ENCODE results near the gene AIRE.
A peak's percentile ranks its signal among the peaks of the same experiment; 100 is the strongest.
"Not testable (repeated sequence)": the region's sequence is repeated elsewhere in the genome, so short reads cannot be mapped to it uniquely, and the experiment has no call there.

AIRE gene

DNA sequence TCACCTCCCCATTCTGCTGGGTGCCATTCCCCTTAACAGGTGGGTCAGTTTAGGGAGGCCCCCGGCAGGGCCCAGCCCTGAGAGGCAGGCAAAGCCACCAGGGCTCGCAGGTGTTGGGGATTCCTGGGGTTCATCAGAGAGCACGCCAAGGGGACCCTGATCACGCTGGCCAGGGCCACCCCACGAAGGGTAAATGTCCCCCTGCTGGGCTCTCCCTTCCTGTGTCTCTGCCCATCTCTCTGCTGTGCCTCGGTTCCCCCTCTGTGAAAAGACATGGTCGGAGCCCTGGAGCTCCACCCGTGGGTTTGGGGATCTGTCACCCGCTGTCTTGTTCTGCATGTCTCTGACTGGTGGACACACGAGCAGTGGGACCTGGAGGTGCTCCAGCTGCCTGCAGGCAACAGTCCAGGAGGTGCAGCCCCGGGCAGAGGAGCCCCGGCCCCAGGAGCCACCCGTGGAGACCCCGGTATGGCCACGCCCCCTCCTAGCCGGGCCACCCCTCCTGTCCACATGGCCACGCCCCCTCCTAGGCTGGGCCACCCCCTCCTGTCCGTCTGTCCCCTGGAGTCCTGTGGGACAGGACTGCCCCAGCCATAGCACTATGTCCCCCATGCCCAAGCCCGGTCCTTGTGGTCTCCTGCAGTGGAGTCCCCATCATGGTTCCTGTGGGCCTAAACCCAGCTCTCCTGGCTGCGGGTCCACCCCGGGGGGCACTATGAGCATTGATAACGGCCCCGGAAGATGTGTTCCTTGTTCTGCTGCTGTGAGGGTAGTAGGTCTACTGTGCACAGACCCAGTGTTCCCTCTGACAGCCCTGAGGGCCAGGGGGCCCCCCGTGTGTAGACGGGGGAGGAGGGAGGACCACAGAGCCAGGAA lies 6.5 kb downstream of the AIRE start:
- DNase-seq (ENCODE audit: low spot score): no peak

DNA sequence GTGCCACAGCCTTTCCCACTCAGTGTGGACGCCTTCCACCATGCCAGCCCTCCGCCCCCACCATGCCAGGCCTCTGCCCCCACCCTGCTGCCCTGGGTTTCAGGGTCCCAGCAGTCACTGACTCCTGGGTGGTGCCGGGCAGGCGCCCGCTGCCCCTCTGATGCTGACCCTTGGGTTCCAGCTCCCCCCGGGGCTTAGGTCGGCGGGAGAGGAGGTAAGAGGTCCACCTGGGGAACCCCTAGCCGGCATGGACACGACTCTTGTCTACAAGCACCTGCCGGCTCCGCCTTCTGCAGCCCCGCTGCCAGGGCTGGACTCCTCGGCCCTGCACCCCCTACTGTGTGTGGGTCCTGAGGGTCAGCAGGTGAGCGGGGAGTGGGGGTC lies 7.1 kb downstream of the AIRE start:
- no peak for DNase-seq (ENCODE audit: low spot score)

DNA sequence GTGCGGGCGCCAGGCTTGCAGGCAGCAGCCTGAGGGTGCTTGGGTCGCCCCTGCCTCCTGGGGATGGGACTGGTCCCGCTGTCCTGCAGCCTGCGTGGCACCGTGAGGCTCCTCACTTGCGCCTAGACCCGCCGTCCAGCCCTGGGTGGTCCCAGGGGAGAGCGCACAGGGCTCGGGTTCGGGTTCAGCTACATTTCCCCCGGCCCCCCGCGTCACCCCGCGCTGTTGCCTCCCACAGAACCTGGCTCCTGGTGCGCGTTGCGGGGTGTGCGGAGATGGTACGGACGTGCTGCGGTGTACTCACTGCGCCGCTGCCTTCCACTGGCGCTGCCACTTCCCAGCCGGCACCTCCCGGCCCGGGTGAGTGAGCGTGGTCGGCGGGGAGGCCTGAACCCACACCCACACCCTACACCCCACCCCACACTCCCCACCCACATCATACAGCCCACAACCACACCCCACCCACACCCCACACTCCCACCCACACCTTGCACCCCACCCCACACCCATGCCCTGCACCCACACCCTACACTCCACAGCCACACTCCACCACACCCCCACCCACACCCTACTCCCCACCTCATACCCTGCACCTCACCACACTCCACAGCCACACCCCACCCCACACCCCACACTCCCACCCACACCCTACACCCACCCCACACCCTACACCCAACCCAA lies 8.0 kb downstream of the AIRE start:
- no peak for DNase-seq (ENCODE audit: low spot score)

DNA sequence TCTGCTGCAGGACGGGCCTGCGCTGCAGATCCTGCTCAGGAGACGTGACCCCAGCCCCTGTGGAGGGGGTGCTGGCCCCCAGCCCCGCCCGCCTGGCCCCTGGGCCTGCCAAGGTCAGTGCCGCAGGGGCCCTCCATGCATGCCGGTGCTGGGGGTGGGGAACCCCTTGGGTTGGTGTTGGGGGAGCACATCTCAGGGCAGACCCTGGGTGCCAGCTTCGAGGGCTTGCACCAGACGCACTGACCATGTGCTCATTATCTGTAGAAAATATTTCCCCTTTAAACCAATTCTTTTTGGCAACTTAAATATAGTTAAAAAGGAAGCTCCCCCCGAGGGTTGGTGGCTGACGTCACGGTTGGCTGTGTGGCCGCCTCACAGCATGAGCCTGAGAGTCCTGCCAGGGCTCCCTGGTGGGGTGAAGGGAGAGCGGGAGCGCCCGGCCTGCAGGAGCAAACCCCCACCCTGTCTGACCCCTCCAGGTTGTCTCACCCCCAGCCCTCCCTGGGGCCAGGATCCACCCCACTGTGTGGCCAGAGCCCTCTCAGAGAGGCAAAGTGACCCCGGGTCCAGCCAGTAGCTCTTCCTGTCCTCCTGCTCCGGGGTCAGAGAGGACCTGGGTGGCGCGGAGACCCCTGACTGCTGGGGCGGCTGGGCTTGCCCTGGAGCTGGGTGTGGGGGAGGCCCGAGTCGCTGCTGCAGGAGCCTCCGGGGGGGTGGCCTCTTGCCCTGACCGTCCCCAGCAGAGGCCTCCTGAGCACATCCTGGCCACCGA lies 8.9 kb downstream of the AIRE start:
- DNase-seq (ENCODE audit: low spot score): no peak

DNA sequence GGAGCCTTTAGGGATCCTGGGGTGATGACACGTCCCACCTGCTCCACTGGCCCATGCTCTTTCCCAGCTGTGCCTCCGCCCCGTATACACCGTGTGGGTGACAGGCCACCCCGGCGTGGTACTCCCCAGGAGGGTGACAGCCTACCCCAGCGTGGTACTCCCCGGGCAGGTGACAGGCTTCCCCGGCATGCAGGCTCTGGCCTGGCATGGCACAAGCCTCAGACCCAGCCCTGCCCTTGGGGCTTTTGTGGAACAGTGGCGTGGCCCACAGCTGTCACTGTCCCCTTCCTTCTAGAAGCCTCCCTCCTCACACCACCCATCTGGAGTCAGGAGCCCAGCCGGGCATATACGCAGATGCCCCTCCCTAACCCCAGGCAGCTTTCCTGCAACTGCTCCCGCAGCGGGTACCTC lies 9.5 kb downstream of the AIRE start:
- DNase-seq (ENCODE audit: low spot score): no peak

DNA sequence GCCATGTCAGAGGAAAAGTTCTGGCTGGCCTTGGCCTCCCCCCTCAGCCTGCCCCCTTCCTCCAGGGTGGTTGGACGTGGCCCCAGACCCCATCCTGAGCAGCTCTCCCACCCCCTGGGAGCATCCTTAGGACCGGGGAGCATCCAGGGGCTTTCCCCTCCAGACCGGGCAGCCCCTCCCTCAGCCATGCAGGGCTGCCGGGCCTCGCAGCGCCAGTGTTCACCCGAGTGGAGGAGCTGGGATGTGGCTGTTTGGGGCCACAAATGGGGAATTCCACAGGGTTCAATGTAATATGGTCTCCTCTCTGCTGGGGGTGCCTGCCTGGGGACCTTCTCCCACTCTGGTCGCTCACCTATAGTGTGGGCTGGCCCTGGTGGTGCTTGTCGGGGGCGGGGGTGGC lies 10.0 kb downstream of the AIRE start:
- DNase-seq (ENCODE audit: low spot score): no peak

DNA sequence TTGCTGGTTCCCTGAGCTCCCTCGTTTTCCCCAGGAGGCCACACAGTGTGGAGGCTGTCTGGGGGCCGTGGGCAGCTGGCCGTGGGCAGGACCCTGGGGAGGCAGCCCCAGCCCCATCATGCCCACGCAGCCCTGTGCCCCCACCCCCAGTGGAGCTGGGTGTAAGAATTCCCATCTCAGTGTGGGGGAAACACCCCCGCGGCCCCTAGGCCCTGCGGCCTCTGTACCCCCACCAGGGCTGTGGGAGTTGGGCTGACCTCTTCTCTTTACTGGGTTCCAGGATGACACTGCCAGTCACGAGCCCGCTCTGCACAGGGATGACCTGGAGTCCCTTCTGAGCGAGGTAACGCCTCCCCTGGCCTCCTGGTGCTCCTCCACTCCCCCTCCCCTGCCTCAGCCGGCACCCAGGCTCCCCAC lies 10.4 kb downstream of the AIRE start:
- DNase-seq (ENCODE audit: low spot score): no peak

DNA sequence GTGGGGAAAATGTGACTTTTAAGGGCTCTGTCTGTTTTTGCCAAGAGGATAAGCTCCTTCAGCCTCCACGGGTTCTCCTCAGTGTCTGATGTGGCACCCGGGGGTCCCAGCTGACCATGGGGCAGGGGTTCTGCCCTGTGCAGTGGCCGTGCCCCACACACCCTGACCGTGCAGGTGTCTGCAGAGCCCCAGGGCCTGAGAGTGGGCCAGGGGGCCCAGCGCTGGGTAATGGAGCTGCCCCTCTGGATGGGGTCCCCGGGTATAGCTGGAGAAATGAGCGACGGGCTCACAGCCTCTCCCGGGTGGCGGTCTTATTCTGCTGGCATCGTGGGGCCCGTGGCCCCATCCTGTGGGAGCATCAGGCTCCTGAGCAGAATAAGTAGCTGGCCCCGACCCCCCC lies 11.2 kb downstream of the AIRE start:
- DNase-seq (ENCODE audit: low spot score): no peak

DNA sequence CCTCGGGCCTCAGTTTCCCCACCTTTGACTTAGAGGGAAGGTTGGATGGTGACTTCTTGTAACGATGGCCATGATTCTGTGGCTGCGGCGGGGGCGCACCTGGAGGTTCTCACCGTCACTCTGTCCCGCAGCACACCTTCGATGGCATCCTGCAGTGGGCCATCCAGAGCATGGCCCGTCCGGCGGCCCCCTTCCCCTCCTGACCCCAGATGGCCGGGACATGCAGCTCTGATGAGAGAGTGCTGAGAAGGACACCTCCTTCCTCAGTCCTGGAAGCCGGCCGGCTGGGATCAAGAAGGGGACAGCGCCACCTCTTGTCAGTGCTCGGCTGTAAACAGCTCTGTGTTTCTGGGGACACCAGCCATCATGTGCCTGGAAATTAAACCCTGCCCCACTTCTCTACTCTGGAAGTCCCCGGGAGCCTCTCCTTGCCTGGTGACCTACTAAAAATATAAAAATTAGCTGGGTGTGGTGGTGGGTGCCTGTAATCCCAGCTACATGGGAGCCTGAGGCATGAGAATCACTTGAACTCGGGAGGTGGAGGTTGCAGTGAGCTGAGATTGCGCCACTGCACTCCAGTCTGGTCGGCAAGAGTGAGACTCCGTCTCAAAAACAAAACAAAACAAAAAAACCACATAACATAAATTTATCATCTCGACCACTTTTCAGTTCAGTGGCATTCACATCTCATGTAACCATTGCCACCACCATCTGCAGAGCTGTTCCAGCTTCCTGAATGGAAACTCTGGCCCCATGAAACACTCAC lies 12.0 kb downstream of the AIRE start:
- peak; percentile 75 for DNase-seq (ENCODE audit: low spot score)

DNA sequence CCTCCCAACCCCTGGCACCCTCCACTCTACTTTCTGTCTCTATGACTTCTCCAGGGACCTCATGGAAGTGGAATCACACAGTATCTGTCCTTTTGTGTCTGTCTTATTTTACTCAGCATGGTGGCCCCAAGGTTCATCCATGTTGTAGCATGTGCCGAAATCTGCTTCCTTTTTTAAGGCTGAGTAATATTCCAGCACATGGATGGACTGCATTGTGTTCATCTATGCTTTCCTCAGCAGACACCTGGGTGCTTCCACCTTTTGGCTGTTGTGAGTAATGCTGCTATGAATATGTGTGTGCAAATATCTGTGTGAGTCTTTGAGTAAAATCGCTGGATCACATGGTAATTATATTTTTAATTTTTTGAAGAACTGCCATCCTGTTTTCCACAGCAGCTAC lies 12.6 kb downstream of the AIRE start:
- peak; percentile 16 for DNase-seq (ENCODE audit: low spot score)

DNA sequence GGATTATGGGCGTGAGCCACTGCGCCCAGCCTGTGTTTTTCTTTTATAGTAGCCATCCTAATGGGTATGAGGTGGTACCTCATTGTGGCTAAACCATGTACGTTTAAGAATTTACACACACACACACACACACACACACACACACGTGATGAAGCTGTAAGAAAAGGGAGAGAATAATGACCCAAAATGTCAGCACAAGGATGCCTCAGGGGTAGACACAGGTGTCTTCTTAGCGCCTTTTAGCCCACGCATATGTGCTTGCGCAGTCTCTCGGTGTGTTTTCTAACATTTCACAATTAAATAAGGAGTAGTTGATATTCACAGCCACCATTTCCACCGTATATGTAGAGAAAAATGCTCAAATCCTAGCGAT lies 13.4 kb downstream of the AIRE start:
- peak; percentile 10 for DNase-seq (ENCODE audit: low spot score)

DNA sequence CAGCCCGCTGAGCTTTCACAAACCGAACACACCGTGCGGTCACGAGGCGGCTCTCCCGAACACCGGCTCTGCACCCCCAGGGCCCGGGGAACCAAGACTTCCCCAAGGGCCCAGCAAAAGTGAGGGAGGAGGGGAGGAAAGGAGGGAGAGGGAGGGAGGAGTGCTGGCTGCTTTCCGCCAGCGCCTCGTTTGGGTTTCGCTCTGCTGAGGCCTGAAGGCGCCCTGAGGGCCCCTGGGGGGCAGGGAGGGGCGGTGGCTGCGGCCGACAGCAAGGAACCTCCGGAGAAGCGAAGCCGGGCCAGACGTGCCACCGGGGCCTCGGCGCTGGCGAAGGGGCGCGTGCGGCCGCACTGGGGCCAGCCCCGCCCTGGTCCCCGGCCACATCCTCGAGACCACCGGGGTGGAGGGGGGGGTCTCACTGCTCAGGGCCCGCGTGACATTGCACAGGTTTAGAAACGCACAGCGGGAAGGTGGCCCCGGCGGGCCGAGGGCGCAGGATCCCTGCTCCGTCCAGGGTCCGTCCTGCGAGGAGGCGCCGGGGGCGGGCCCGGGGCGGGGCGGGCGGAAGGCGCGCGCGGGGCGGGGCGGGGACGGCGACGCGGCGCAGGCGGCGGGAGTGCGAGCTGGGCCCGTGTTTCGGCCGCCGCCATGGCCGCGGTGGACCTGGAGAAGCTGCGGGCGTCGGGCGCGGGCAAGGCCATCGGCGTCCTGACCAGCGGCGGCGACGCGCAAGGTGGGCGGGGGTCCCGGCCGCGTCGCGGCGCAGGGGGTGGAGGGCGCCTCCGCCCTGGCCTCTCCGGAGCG lies 14.0 kb downstream of the AIRE start, which contains the start of gene PFKL:
PFKL (plus strand) TSS at position 596 of the 804 bp plus-strand sequence; CDS start at position 649, 53 bp downstream.
- DNase-seq (ENCODE audit: low spot score): peak; percentile 66

DNA sequence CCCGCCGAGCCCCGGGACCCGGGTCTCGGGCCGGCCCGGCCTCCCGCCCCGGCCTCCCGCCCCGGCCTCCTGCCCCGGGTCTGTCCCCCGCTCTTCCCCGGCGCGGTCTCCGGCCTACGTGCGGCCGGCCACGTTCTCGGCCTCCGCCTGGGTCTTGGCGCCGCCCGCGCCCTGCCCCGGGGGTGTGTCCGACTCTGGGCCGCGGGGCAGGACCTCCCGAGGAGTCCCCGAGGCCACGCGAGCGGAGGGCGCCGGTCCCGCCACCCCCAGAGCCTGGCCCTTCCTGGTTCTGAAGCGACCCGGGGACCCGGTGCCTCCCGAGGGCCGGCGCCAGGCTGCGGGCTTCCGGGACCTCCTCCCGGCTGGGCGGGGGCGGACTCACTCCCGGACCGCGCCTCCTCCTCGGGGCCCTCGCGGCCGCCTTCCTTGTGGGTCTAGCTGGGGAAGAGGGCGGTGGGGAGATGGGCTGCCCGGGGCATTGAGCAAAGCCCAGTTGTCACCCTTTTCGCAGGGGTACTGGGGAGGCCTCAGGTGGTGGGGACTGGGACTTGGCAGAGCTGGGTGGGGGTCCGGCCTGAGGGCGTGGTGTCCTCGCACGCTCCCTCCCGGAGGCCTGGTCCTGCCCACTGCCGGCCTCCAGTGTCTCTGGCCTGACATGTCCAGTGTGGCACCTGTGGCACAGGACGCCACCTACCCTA lies 14.7 kb downstream of the AIRE start:
- peak; percentile 64 for DNase-seq (ENCODE audit: low spot score)

DNA sequence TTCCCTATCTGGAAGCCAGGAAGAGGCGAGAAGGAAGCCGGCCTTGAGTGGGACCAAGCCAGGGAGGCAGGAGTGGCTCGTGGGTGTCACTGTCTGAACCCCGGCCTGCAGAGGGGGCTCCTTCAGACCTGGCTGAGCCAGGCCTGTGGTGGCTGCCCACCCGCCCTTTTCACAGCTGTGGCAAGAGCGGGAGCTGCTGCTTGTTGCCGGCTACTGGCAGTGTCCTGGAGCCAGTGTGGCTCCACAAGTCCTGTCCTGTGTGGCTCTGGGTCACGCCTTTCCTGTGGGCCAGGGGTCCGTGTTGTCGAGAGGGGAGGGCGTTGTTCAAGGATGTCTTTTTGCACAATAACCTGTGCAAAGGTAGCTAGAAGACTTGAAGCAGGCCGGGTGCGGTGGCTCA lies 15.5 kb downstream of the AIRE start:
- DNase-seq (ENCODE audit: low spot score): no peak

DNA sequence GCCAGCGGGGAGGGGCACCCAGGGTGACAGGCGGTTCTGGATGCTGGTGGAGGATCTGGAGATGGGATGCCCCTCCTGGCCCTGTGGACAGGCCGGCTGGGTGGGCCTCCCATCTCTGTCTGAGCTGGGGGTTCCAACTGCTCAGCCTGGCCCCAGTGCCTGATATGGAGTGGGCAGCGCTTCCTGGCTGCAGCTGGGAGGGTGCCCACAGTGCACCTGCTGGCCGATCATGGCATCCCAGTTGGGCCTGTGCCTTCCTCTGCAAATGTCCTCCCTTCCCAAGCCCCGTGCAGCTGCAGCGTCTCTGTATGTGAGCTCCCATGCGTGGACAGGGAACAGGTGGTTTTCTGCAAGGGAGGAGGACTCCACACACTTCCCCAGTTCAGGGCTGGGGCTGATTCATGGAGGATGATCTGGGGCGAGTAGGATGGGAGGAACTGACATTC lies 16.3 kb downstream of the AIRE start:
- no peak for DNase-seq (ENCODE audit: low spot score)

DNA sequence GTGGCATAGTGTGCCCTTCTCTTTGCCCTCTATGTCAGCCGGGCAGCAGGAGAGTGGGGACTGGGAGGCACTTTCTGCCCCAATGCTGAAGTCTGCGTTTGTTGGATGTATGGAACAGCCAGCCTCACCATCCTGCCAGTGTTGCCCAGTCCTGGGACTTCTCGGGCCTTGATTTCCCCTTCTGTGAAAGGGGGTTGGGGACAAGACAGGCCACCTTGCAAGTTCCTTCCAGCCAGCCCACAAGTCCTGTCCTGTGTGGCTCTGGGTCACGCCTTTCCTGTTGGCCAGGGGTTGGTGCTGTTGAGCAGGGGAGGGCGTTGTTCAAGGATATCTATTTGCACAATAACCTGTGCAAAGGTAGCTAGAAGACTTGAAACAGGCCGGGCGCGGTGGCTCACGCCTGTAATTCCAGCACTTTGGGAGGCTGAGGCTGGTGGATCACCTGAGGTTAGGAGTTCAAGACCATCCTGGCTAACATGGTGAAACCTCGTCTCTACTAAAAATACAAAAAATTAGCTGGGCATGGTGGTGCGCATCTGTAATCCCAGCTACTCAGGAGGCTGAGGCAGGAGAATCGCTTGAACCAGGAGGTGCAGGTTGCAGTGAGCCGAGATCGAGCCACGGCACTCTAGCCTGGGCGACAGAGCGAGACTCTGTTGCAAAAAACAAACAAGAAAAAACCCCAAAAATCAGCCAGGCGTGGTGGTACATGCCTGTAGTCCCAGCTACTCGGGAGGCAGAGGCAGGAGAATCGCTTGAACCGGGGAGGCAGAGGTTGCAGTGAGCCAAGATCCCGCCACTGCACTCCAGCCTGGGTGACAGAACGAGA lies 17.1 kb downstream of the AIRE start:
- not testable (repeated sequence) for DNase-seq (ENCODE audit: low spot score)

DNA sequence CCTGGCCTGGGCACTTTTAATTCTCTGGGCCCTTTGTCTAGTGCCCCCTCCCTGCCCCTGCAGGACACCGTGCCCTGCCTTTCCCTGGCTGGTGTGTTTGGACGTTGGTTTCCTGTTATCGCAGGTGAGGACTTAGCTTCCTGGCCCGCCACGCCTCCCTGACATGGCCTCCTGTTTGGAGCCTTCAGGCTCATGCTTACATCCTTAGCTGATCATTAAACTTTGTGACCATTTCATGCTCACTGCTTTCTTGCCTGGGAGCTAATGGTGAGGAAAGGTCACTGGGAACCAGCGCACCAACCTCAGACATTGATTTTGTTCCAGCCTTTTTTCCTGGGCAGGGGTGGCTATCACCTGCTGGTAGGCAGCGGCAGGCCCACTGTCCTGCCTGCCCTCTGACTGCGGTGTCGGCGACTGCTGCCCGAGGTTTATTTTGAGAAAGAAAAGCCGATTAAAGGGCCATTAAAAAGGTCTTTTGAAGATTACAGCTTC lies 17.9 kb downstream of the AIRE start:
- no peak for DNase-seq (ENCODE audit: low spot score)

DNA sequence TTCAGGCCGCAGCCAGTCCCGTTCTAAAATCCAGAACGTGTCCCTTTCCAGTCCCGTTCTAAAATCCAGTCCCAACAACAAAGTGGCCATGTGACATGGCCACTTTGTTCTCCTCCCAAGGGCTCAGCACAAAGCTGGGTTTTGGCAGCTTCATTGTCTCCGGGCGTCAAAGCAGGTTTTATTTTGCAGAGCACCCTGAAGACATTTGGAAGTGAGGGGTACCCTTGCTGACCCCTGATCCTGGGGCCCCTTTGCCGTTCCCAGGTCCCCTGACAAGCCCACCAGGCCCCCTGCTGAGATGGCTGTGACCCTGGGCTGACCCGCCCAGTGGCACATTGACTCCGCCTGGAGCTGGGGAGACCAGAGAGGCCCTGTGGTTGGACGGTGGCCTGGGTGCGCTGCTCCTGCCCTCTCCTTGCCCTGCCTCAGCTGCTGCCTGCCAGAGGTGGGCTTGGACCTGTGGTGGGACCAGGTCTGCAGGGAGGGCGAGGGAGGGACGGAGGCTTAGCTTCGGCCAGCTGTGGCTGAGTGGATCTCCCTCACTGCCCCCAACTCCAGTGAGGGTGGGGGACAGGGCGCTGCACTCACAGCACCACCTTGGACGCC lies 18.4 kb downstream of the AIRE start:
- DNase-seq (ENCODE audit: low spot score): no peak

DNA sequence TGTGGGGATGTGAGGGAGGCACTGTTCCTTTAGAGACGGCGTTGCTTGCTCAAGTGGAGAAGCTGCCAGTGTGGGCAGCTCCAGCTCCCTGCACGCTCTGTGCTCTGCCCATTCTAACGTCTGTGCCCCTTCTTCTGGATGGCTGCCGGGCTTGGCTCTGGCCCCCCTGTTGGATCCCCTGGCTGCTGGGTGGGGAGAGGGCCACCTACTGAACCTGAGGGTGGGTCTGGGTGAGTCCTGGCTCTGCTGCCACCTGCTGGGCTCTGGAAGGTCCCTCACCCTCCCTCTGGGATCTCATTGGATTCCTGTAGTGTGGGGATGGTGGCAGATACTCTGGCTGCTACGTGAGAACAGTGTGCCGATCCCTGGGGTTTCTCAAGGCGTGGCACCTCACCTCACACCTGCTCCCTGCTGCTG lies 19.2 kb downstream of the AIRE start:
- peak; percentile 34 for DNase-seq (ENCODE audit: low spot score)

Measured in activated CD4-positive, alpha-beta T cell treated with anti-CD3 and anti-CD28 coated beads, Interleukin-2, Interleukin-4, amounts not matched to agents 100 ng/mL and 50 ng/mL, durations not matched to agents 16 hours and 8 hours (primary cell).